ENCODE measurements around the gene DDX52. TPM values are rescaled to one million over a fixed set of nuclear protein-coding genes. Genes with fewer than 3 reads are reported as not detected.

Gene DDX52
- total RNA-seq, 1 experiment from 2014 or later = 31.9 TPM

DNA sequence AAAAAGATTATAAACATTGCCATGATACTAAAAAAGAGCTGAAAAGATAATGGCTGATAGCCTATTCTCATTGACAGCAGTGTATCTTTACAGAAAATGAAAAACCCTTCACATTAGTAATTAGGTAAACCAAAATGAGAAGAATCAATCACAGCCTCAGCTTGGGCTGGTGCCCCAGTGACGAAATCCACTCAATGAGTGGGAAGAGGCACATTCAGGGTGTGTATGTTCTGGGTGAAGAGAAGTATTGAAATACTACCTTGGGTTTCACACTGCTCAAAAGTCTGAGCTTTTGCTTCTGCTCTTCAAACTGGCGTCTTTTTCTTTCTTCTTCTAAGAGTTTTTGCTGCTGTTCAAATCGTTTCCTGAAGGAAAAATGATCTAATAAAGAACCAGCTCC, 58.2 kb downstream of the DDX52 start:
- DNase-seq (ENCODE audit: low spot score) (no peak), ATAC-seq (no peak)
- no peaks in the 10 kb centered on the region for H3K27me3 Mint-ChIP-seq (ENCODE audit: low read depth)
- peaks cover 17% of the 10 kb centered on the region for H3K36me3 Mint-ChIP-seq
- CTCF ChIA-PET = no interaction called here
- POLR2A ChIA-PET = no interaction called here
- no peak overlapping the region for H3K4me3 Mint-ChIP-seq
- TF ChIP-seq FOXK1 (CRISPR knock-in tag; IDR thresholded peaks at IDR 0.05) (no peak), ZNF121 (CRISPR knock-in tag; IDR thresholded peaks at IDR 0.05) (no peak), FOXP4 (CRISPR knock-in tag; IDR thresholded peaks at IDR 0.05) (no peak), AR (CRISPR knock-in tag; IDR thresholded peaks at IDR 0.05) (no peak), NFYB (CRISPR knock-in tag; conservative IDR thresholded peaks at IDR 0.05; ENCODE audit: low read depth) (no peak), SMAD4 (CRISPR knock-in tag; IDR thresholded peaks at IDR 0.05) (no peak), TEAD1 (CRISPR knock-in tag; IDR thresholded peaks at IDR 0.05) (no peak), ESRRA (CRISPR knock-in tag; IDR thresholded peaks at IDR 0.05; ENCODE audit: borderline replicate concordance) (no peak), ZNF416 (CRISPR knock-in tag; IDR thresholded peaks at IDR 0.05) (no peak), GTF2I (CRISPR knock-in tag; conservative IDR thresholded peaks at IDR 0.05) (no peak), TEAD4 (CRISPR knock-in tag; IDR thresholded peaks at IDR 0.05) (no peak), ZNF532 (CRISPR knock-in tag; IDR thresholded peaks at IDR 0.05; ENCODE audit: borderline replicate concordance) (no peak), NR3C1 (CRISPR knock-in tag; conservative IDR thresholded peaks at IDR 0.05; ENCODE audit: low read depth) (no peak), IRF2 (CRISPR knock-in tag; IDR thresholded peaks at IDR 0.05; ENCODE audit: borderline replicate concordance, low read depth) (no peak)
- TF ChIP-seq, protein P1, sequence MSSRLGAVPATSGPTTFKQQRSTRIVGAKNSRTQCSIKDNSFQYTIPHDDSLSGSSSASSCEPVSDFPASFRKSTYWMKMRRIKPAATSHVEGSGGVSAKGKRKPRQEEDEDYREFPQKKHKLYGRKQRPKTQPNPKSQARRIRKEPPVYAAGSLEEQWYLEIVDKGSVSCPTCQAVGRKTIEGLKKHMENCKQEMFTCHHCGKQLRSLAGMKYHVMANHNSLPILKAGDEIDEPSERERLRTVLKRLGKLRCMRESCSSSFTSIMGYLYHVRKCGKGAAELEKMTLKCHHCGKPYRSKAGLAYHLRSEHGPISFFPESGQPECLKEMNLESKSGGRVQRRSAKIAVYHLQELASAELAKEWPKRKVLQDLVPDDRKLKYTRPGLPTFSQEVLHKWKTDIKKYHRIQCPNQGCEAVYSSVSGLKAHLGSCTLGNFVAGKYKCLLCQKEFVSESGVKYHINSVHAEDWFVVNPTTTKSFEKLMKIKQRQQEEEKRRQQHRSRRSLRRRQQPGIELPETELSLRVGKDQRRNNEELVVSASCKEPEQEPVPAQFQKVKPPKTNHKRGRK (CRISPR knock-in tag; IDR thresholded peaks at IDR 0.05; ENCODE audit: borderline replicate concordance) = no peak
- no peak overlapping the region for H3K27ac Mint-ChIP-seq
- H3K4me1 Mint-ChIP-seq = no peaks in the 10 kb centered on the region
- no peaks in the 10 kb centered on the region for H3K9me3 Mint-ChIP-seq

GRCh38 chr17:37576281-37576680, 67.0 kb downstream of the DDX52 start:
- Mint-ChIP-seq H3K27me3 (ENCODE audit: low read depth) (no peaks in the 10 kb centered on the region), H3K27ac (no peak overlapping the region), H3K9me3 (peaks cover 5% of the 10 kb centered on the region), H3K4me1 (no peaks in the 10 kb centered on the region), H3K4me3 (no peak overlapping the region), H3K36me3 (peaks cover 18% of the 10 kb centered on the region)
- ChIA-PET CTCF (interaction anchor here (0.7 kb wide), 1 partner anchor 69 kb away, joined by 4 read pairs; no protein-coding TSS in a partner anchor), POLR2A (interaction anchor here (0.5 kb wide), 1 partner anchor 392 kb away, joined by 6 read pairs; no protein-coding TSS in a partner anchor)
- ATAC-seq (no peak), DNase-seq (ENCODE audit: low spot score) (no peak)
- TF ChIP-seq CBFB (CRISPR knock-in tag; IDR thresholded peaks at IDR 0.05; ENCODE audit: low read depth) (no peak), CREM (CRISPR knock-in tag; IDR thresholded peaks at IDR 0.05) (no peak), E2F1 (CRISPR knock-in tag; IDR thresholded peaks at IDR 0.05) (no peak), ZNF532 (CRISPR knock-in tag; IDR thresholded peaks at IDR 0.05; ENCODE audit: borderline replicate concordance) (no peak)

Measured in WTC11 (cell line).